Parathyroid adenoma (tissue), 2 donors: ENCODE data around the gene LY6G6C.

Experiments used
- H2AFZ ChIP-seq: fragments of 300-600 bp; sonication (generic); one replicate; pipeline ENCODE4 v1.7.0; 2017; ENCODE audit warnings: antibody characterized with exemption, mild to moderate bottlenecking
- H3K27ac ChIP-seq: fragments of 300-600 bp; sonication (generic); one replicate; pipeline ENCODE4 v1.7.0; 2017
- H3K27me3 ChIP-seq: fragments of 300-600 bp; sonication (generic); one replicate; pipeline ENCODE4 v1.7.0; 2017; ENCODE audit warnings: low read length; ENCODE audit not compliant: control insufficient read depth, insufficient read depth
- H3K36me3 ChIP-seq: fragments of 300-600 bp; sonication (generic); one replicate; pipeline ENCODE4 v1.7.0; 2017; ENCODE audit warnings: low read length; ENCODE audit not compliant: control insufficient read depth, insufficient read depth
- H3K4me1 ChIP-seq: fragments of 300-600 bp; sonication (generic); one replicate; pipeline ENCODE4 v1.7.0; 2017; ENCODE audit warnings: control low read depth
- H3K4me2 ChIP-seq: fragments of 300-600 bp; sonication (generic); one replicate; pipeline ENCODE4 v1.7.0; 2017; ENCODE audit warnings: low read length
- H3K4me3 ChIP-seq: fragments of 300-600 bp; sonication (generic); one replicate; pipeline ENCODE4 v1.7.0; 2017; ENCODE audit warnings: low read depth, low read length
- H3K79me2 ChIP-seq: fragments of 300-600 bp; sonication (generic); one replicate; pipeline ENCODE4 v1.7.0; 2017; ENCODE audit warnings: control low read depth
- H3K9ac ChIP-seq: fragments of 300-600 bp; sonication (generic); one replicate; pipeline ENCODE4 v1.7.0; 2017; ENCODE audit warnings: mild to moderate bottlenecking
- H3K9me3 ChIP-seq: fragments of 300-600 bp; sonication (generic); one replicate; pipeline ENCODE4 v1.7.0; 2017; ENCODE audit warnings: low read length; ENCODE audit not compliant: control insufficient read depth
- CTCF ChIP-seq: fragments of 300-600 bp; sonication (generic); IDR thresholded peaks from one replicate; pipeline ENCODE4 v1.7.0; 2017; ENCODE audit warnings: antibody characterized with exemption, mild to moderate bottlenecking
- donor health status: primary hyperparathyroidism.

Gene LY6G6C

DNA sequence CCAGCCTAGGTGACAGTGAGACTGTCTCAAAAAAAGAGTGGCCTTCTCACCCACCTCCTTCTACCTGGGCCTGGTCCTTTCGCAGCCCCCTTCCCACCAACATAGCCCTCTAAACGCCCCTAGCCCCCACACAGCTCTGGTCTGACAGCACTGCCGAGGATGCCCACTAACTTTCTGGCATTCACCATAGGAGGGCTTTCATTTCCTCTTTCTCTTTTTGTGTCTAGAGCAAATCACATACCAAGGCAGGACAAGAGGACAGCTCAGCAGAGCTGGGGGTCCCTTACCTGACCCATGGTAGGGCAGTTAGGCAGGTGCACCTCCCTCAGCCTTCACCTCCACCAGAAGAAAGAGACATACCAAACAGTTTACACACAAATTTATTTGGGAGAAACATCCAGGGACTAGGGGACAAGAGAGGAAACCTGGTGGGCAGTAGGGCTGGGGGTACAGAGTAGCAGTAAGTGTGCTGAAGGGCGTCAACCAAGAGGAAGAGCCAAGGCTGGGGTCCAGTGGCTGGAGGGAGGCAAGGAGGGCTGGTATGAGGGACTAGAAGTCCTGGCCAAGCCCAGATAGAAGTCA is 45.1 kb downstream of the LY6G6C start:
- Histone ChIP-seq H3K4me1 (peaks cover 9% of the 10 kb centered on the region), H3K4me3 (no peak overlapping the region), H3K36me3 (no peaks in the 10 kb centered on the region), H3K4me2 (no peak overlapping the region), H3K79me2 (no peaks in the 10 kb centered on the region), H3K27ac (no peak overlapping the region), H3K9ac (no peak overlapping the region), H3K9me3 (no peaks in the 10 kb centered on the region), H2AFZ (no peak overlapping the region), H3K27me3 (no peaks in the 10 kb centered on the region)
- no peak for TF ChIP-seq CTCF

DNA sequence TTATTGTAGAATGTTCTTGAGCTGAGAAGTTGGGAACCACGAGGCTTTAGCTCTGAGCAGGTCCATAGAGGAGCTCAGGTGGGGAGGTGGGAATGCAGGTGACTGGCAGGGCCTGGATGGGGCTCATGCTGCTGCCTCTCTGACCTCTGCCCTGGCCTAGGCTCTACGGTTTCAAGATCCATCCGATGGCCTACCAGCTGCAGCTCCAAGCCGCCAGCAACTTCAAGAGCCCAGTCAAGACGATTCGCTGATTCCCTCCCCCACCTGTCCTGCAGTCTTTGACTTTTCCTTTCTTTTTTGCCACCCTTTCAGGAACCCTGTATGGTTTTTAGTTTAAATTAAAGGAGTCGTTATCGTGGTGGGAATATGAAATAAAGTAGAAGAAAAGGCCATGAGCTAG is 51.9 kb downstream of the LY6G6C start, which contains the start of gene LY6G5B:
Gene LY6G5B, plus strand, starts transcription at position 301 of the 400 bp plus-strand sequence. CDS start 975 bp downstream, outside the sequence.
- no peak within 1 kb of the TSS for H3K9ac ChIP-seq
- H2AFZ ChIP-seq = no peak within 1 kb of the TSS
- no peak within 1 kb of the TSS for H3K4me3 ChIP-seq
- H3K79me2 ChIP-seq = peaks cover 14% of the 10 kb centered on the region
- no peaks in the 10 kb centered on the region for H3K36me3 ChIP-seq
- H3K4me1 ChIP-seq = no peaks in the 10 kb centered on the region
- no peak within 1 kb of the TSS for H3K4me2 ChIP-seq
- H3K27ac ChIP-seq = no peak within 1 kb of the TSS
- H3K27me3 ChIP-seq = no peaks in the 10 kb centered on the region
- H3K9me3 ChIP-seq = no peaks in the 10 kb centered on the region
- no peak for TF ChIP-seq CTCF
